Choroid plexus epithelial cell (primary cell): ENCODE results near the gene MED27.

Experiments
- DNase-seq: peaks from one replicate; pipeline ENCODE4 v3.0.0-alpha.2; 2010; ENCODE audit warnings: low read depth
- H3K4me3 ChIP-seq: 2 replicates; pipeline ENCODE4 v1.5.1; 2011; ENCODE audit warnings: low read depth, mild to moderate bottlenecking, control low read depth, low read length, moderate library complexity
- CTCF ChIP-seq: conservative IDR thresholded peaks from 2 replicates; pipeline ENCODE4 v1.5.1; 2011; ENCODE audit warnings: low read depth, mild to moderate bottlenecking, control low read depth, inconsistent platforms, low read length, moderate library complexity

MED27 gene

DNA sequence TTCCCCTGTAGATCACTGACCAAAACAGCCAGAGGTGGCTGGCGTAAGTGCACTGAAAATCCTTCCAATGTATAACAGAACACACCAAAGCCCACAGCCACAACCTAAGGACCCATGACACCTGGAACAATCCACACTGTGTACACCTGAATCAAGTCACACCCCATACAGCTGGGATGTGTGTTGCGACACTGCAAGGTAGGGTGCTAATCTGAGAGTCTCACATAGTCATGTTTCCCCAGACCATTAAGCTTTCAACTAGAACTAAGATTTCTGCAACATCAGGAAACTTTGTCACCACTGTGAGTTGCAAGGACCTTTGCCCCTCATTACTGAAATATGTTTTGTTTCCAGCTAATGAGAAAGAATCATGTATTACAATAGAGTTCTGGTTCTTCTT, 59.4 kb downstream of the MED27 start:
- no peak for TF ChIP-seq CTCF
- no peak for DNase-seq
- H3K4me3 ChIP-seq = no peak overlapping the region

- no peak for TF ChIP-seq CTCF
- no peak overlapping the region for H3K4me3 ChIP-seq
- DNase-seq = no peak
Observed at GRCh38 chr9:132019702-132020101, 60.0 kb downstream of the MED27 start.

GRCh38 chr9:132018957-132019405, 60.7 kb downstream of the MED27 start:
- DNase-seq = no peak
- H3K4me3 ChIP-seq = no peak overlapping the region
- no peak for TF ChIP-seq CTCF

DNA sequence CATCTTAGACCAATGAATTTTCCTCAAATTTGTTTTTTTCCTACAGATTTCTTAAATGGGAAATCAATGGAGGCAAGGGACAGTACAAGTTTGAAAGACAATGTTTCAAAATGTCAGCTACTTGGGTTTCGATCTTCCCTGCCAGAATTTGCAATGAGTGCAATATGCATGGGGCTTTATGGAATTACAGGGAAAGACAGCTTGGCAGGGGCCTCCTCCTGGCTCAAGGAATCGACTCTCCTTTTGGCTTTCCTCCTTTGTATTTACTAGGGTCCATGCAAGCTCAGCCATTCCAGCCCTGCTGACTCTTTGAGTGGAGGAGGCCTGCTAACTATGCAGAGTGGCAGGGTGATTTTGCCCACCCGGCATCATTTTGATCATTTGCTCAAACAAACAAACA, 63.2 kb downstream of the MED27 start:
- no peak for DNase-seq
- no peak for TF ChIP-seq CTCF
- no peak overlapping the region for H3K4me3 ChIP-seq

DNA sequence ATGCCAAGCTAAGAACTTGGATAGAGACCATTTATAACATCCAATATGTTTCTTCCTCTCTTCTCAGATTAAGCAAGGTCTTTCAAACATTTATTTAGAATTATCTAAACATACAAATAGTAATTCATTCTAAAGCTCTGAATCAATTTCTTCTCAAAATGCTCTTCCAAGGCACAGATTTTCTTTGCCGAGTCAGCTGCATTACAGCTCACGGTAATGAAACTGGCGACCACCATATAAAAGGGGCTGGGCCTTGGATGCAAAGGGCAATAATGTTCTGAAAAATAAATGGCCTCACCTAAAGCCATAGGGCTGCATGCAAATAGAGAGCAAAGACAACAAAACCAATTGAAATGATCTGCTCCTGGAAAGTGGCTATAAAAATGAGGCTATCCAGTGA, 63.8 kb downstream of the MED27 start:
- TF ChIP-seq CTCF = no peak
- DNase-seq = no peak
- H3K4me3 ChIP-seq = no peak overlapping the region

GRCh38 chr9:132014218-132014805, 65.4 kb downstream of the MED27 start:
- H3K4me3 ChIP-seq = no peak overlapping the region
- no peak for TF ChIP-seq CTCF
- DNase-seq = peak; percentile 20

DNA sequence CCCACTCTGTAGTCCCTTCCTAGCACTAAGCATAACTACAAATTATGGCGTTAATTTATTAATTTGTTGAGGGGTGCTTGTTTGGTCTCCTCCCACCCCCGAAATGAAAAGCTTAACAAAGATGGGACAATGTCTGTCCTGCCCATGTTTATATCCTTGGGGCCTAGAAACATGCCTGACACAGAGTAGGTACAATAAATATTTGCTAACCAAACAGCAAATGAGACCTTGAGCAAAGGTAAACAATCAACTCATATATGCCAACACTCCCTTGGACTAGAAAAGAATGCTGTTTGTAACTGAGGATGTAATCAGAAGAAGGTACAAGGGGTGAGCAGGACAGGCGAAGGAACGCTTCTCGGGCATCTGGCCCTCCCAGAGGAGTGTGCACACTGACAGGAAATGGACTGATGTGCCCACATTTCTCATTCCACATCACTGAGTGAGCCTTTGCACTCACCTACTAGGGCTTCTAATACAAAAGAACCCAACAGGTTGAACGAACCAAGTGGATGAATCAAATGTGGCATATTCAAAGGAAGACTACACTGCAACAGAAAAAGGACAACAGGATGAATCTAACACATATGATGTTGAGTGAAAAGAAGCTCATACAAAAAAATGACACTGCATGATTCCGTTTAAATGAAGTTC, 66.8 kb downstream of the MED27 start:
- no peak for DNase-seq
- H3K4me3 ChIP-seq = no peak overlapping the region
- no peak for TF ChIP-seq CTCF
